Fibroblast of lung (primary cell): ENCODE data around the gene SNRPA.

Source experiments
- CTCF ChIP-seq, 2 donors: IDR thresholded peaks in 1 of 2; conservative IDR thresholded peaks in 1 of 2; 1 replicate in 1 of 2; 2 replicates in 1 of 2; pipeline ENCODE4 v1.5.1; 2011 to 2012; ENCODE audit warnings: low read length in 2 of 2, control low read depth in 1 of 2, inconsistent platforms in 1 of 2, low read depth in 1 of 2, mild to moderate bottlenecking in 1 of 2
- EZH2 ChIP-seq: IDR thresholded peaks from 2 replicates; pipeline ENCODE4 v1.5.1; 2012; ENCODE audit warnings: low read length, control low read depth, mild to moderate bottlenecking; ENCODE audit errors: missing control alignments

GRCh38 chr19:40797963-40798682, 47.1 kb downstream of the SNRPA start:
- TF ChIP-seq CTCF (conservative IDR thresholded peaks at IDR 0.05 in 1 of 2, IDR thresholded peaks at IDR 0.05 in 1 of 2; ENCODE audit: low read depth in 1 of 2, low read length in 2 of 2): peak; percentile 50 to 61
- TF ChIP-seq EZH2: no peak
